Neural cell (in vitro differentiated cells): ENCODE results near the gene MAST2. TPM values are rescaled to one million over a fixed set of nuclear protein-coding genes. Genes with fewer than 3 reads are reported as not detected.

Experiments
- H2AFZ ChIP-seq: fragments of 200-600, 300-800 bp; sonication (generic), shearing (Covaris generic); 2 replicates; pipeline ENCODE4 v1.6.0; 2014; ENCODE audit warnings: low read depth, mild to moderate bottlenecking, antibody characterized with exemption, low read length, moderate library complexity
- H3F3A ChIP-seq: fragments of 200-600 bp; shearing (Covaris generic); 2 replicates; pipeline ENCODE4 v1.6.1; 2016; ENCODE audit warnings: mild to moderate bottlenecking, moderate library complexity, mixed read lengths, antibody characterized with exemption, low read length; ENCODE audit not compliant: insufficient read depth, poor library complexity, severe bottlenecking
- H3K27ac ChIP-seq: fragments of 200-600, 300-800 bp; sonication (generic), shearing (Covaris generic); 2 replicates; pipeline ENCODE4 v1.5.1; 2014; ENCODE audit warnings: mild to moderate bottlenecking, low read length, moderate library complexity
- H3K27me3 ChIP-seq: fragments of 300-800, 200-600 bp; sonication (generic), shearing (Covaris generic); 2 replicates; pipeline ENCODE4 v1.6.0; 2014; ENCODE audit warnings: mild to moderate bottlenecking, low read depth, low read length, moderate library complexity; ENCODE audit not compliant: insufficient read depth
- H3K36me3 ChIP-seq: fragments of 300-800, 200-600 bp; sonication (generic), shearing (Covaris generic); 2 replicates; pipeline ENCODE4 v1.5.1; 2014; ENCODE audit warnings: mild to moderate bottlenecking, antibody characterized with exemption, low read length, moderate library complexity; ENCODE audit not compliant: insufficient read depth
- H3K4me2 ChIP-seq: fragments of 300-800, 200-600 bp; sonication (generic), shearing (Covaris generic); 2 replicates; pipeline ENCODE4 v1.6.0; 2014; ENCODE audit warnings: mild to moderate bottlenecking, low read length
- H3K4me3 ChIP-seq: fragments of 300-800, 200-600 bp; sonication (generic), shearing (Covaris generic); 2 replicates; pipeline ENCODE4 v1.5.1; 2014; ENCODE audit warnings: mild to moderate bottlenecking, low read length, moderate library complexity
- H3K79me2 ChIP-seq: fragments of 200-600 bp; shearing (Covaris generic); replicated peaks from 2 replicates; pipeline ENCODE4 v1.6.0; 2014; ENCODE audit warnings: mild to moderate bottlenecking, low read length, moderate library complexity; ENCODE audit not compliant: insufficient read depth
- H3K9ac ChIP-seq: fragments of 300-800, 200-600 bp; sonication (generic), shearing (Covaris generic); 2 replicates; pipeline ENCODE4 v1.6.1; 2016; ENCODE audit warnings: mild to moderate bottlenecking, low read length, mixed read lengths
- H3K9me2 ChIP-seq: fragments of 200-600 bp; shearing (Covaris generic); 2 replicates; pipeline ENCODE4 v1.6.1; 2016; ENCODE audit warnings: mild to moderate bottlenecking, low read length, mixed read lengths; ENCODE audit not compliant: insufficient read depth
- H3K9me3 ChIP-seq: fragments of 200-600, 300-800 bp; sonication (generic), shearing (Covaris generic); 2 replicates; pipeline ENCODE4 v1.6.1; 2016; ENCODE audit warnings: mild to moderate bottlenecking, mixed run types, low read length, moderate library complexity, mixed read lengths
- H4K20me1 ChIP-seq: fragments of 200-600 bp; shearing (Covaris generic); 2 replicates; pipeline ENCODE4 v1.6.1; 2016; ENCODE audit warnings: mild to moderate bottlenecking, mixed run types; ENCODE audit not compliant: insufficient read depth
- EP300 ChIP-seq: fragments of 450-650 bp; conservative IDR thresholded peaks from 2 replicates; pipeline ENCODE4 v1.6.1; 2014; ENCODE audit warnings: antibody characterized with exemption, mild to moderate bottlenecking, moderate library complexity; ENCODE audit not compliant: poor library complexity, severe bottlenecking
- EZH2 ChIP-seq: fragments of 200-600, 300-800 bp; shearing (Covaris generic), sonication (generic); IDR thresholded peaks from 2 replicates; pipeline ENCODE4 v1.6.1; 2014; ENCODE audit warnings: antibody characterized with exemption, low read length, borderline replicate concordance, mild to moderate bottlenecking; ENCODE audit not compliant: insufficient read depth, poor library complexity, severe bottlenecking
- MXI1 ChIP-seq: fragments of 450-650 bp; conservative IDR thresholded peaks from 2 replicates; pipeline ENCODE4 v1.6.1; 2014; ENCODE audit warnings: antibody characterized with exemption, mild to moderate bottlenecking; ENCODE audit not compliant: poor library complexity, severe bottlenecking
- POLR2AphosphoS5 ChIP-seq: IDR thresholded peaks from 2 replicates; pipeline ENCODE4 v1.6.1; 2012
- RAD21 ChIP-seq: fragments of 450-650 bp; conservative IDR thresholded peaks from 2 replicates; pipeline ENCODE4 v1.6.1; 2014; ENCODE audit warnings: antibody characterized with exemption, mild to moderate bottlenecking, moderate library complexity
- SMC3 ChIP-seq: fragments of 450-650 bp; conservative IDR thresholded peaks from 2 replicates; pipeline ENCODE4 v1.6.1; 2014; ENCODE audit warnings: antibody characterized with exemption, mild to moderate bottlenecking, moderate library complexity; ENCODE audit not compliant: poor library complexity
- TAF1 ChIP-seq: IDR thresholded peaks from 2 replicates; pipeline ENCODE4 v1.6.1; 2012; ENCODE audit warnings: low read depth
- polyA plus RNA-seq: library from polyadenylated mRNA; depleted of rRNA; stranded (reverse); fragments of >200 nt; gene quantifications from 2 replicates; pipeline ENCODE4 v1.2.3, GENCODE V29; 2014
- TF ChIP-seq, protein P1 (sequence below): fragments of 450-650 bp; IDR thresholded peaks from 2 replicates; pipeline ENCODE4 v1.5.1; 2014; ENCODE audit warnings: antibody characterized with exemption, mild to moderate bottlenecking, moderate library complexity; ENCODE audit not compliant: poor library complexity, severe bottlenecking
- TF ChIP-seq, protein P2 (sequence below): IDR thresholded peaks from 2 replicates; pipeline ENCODE4 v1.6.1; 2012; ENCODE audit warnings: borderline replicate concordance

The MAST2 gene
- polyA plus RNA-seq, 1 donor from 2014 or later = 22.2 TPM

DNA sequence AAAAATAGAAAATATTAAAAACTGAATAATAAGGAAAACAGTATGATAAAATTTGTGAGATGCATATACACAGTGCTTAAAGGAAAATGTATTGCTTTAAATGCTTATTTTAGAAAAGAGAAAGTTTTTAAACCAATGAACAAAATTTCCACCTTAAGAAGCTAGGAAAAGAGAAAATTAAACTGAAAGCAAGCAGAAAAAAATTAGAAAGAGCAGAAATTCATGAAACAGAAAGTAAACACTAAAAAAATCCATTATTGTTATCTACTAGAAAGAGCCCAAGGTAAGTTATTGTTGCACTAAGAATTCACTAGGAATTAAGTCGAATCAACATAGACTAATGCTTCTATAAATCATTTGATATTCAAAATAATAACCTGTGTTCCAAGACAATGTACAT, 261.3 kb downstream of the MAST2 start:
- Histone ChIP-seq H3K79me2 (peaks cover 20% of the 10 kb centered on the region), H3K4me3 (no peak overlapping the region), H3K9me3 (no peaks in the 10 kb centered on the region), H4K20me1 (no peaks in the 10 kb centered on the region), H2AFZ (no peak overlapping the region), H3K27me3 (no peaks in the 10 kb centered on the region), H3K27ac (no peak overlapping the region), H3F3A (no peaks in the 10 kb centered on the region), H3K9me2 (no peaks in the 10 kb centered on the region), H3K9ac (no peak overlapping the region), H3K4me2 (no peak overlapping the region), H3K36me3 (peaks cover 27% of the 10 kb centered on the region)
- no peak for TF ChIP-seq SMC3
- TF ChIP-seq, protein P1, sequence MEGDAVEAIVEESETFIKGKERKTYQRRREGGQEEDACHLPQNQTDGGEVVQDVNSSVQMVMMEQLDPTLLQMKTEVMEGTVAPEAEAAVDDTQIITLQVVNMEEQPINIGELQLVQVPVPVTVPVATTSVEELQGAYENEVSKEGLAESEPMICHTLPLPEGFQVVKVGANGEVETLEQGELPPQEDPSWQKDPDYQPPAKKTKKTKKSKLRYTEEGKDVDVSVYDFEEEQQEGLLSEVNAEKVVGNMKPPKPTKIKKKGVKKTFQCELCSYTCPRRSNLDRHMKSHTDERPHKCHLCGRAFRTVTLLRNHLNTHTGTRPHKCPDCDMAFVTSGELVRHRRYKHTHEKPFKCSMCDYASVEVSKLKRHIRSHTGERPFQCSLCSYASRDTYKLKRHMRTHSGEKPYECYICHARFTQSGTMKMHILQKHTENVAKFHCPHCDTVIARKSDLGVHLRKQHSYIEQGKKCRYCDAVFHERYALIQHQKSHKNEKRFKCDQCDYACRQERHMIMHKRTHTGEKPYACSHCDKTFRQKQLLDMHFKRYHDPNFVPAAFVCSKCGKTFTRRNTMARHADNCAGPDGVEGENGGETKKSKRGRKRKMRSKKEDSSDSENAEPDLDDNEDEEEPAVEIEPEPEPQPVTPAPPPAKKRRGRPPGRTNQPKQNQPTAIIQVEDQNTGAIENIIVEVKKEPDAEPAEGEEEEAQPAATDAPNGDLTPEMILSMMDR = no peak
- TF ChIP-seq RAD21 = no peak
- TF ChIP-seq TAF1 = no peak
- TF ChIP-seq MXI1 = no peak
- TF ChIP-seq EZH2 = no peak

- H3K79me2 ChIP-seq = peaks cover 23% of the 10 kb centered on the region
- H2AFZ ChIP-seq = no peak overlapping the region
- no peaks in the 10 kb centered on the region for H3F3A ChIP-seq
- H3K9me2 ChIP-seq = no peaks in the 10 kb centered on the region
- no peaks in the 10 kb centered on the region for H4K20me1 ChIP-seq
- no peak overlapping the region for H3K27ac ChIP-seq
- TF ChIP-seq, protein P1 = no peak
- TF ChIP-seq EP300 = no peak
- TF ChIP-seq POLR2AphosphoS5 = no peak
- no peak for TF ChIP-seq RAD21
- no peak for TF ChIP-seq SMC3
- no peak for TF ChIP-seq TAF1
- no peak for TF ChIP-seq MXI1
- TF ChIP-seq, protein P2, sequence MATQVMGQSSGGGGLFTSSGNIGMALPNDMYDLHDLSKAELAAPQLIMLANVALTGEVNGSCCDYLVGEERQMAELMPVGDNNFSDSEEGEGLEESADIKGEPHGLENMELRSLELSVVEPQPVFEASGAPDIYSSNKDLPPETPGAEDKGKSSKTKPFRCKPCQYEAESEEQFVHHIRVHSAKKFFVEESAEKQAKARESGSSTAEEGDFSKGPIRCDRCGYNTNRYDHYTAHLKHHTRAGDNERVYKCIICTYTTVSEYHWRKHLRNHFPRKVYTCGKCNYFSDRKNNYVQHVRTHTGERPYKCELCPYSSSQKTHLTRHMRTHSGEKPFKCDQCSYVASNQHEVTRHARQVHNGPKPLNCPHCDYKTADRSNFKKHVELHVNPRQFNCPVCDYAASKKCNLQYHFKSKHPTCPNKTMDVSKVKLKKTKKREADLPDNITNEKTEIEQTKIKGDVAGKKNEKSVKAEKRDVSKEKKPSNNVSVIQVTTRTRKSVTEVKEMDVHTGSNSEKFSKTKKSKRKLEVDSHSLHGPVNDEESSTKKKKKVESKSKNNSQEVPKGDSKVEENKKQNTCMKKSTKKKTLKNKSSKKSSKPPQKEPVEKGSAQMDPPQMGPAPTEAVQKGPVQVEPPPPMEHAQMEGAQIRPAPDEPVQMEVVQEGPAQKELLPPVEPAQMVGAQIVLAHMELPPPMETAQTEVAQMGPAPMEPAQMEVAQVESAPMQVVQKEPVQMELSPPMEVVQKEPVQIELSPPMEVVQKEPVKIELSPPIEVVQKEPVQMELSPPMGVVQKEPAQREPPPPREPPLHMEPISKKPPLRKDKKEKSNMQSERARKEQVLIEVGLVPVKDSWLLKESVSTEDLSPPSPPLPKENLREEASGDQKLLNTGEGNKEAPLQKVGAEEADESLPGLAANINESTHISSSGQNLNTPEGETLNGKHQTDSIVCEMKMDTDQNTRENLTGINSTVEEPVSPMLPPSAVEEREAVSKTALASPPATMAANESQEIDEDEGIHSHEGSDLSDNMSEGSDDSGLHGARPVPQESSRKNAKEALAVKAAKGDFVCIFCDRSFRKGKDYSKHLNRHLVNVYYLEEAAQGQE = no peak
- no peak for TF ChIP-seq EZH2
- no peaks in the 10 kb centered on the region for H3K9me3 ChIP-seq
- peaks cover 34% of the 10 kb centered on the region for H3K36me3 ChIP-seq
- no peak overlapping the region for H3K4me2 ChIP-seq
- no peaks in the 10 kb centered on the region for H3K27me3 ChIP-seq
- no peak overlapping the region for H3K4me3 ChIP-seq
- H3K9ac ChIP-seq = no peak overlapping the region
These were observed 262.0 kb downstream of the MAST2 start for GRCh38 chr1:46065405-46065804.
